ENCODE data around the gene PRR16. TPM values are rescaled to one million over a fixed set of nuclear protein-coding genes. Genes with fewer than 3 reads are reported as not detected.

PRR16 gene
- total RNA-seq, 1 experiment from 2014 or later = 5.0 TPM

GRCh38 chr5:120644516-120644915 lies 180.4 kb downstream of the PRR16 start:
- Histone ChIP-seq H3K27me3 (ENCODE audit: insufficient read depth, low read depth) (no peaks in the 10 kb centered on the region), H3K9me3 (ENCODE audit: insufficient read depth, low read depth) (no peaks in the 10 kb centered on the region), H4K20me1 (ENCODE audit: insufficient read depth) (no peaks in the 10 kb centered on the region), H2AFZ (no peak overlapping the region), H3F3A (ENCODE audit: insufficient read depth, low read depth) (no peaks in the 10 kb centered on the region), H3K36me3 (ENCODE audit: low read depth) (no peaks in the 10 kb centered on the region), H3K9me2 (ENCODE audit: insufficient read depth) (no peaks in the 10 kb centered on the region), H3K79me2 (ENCODE audit: low read depth) (no peaks in the 10 kb centered on the region), H3K4me1 (replicated peaks; ENCODE audit: insufficient read depth) (no peaks in the 10 kb centered on the region), H3K4me3 (no peak overlapping the region), H3K27ac (no peak overlapping the region), H3K4me2 (no peak overlapping the region)
- TF ChIP-seq CTCF (conservative IDR thresholded peaks at IDR 0.05) = no peak
- no peak for TF ChIP-seq EZH2 (IDR thresholded peaks at IDR 0.05; ENCODE audit: low read depth)
- CTCF ChIA-PET = no interaction called here
- BruUV-seq (replicated peaks) = no TSS peak
- intact Hi-C loops (cut with micrococcal nuclease; ENCODE audit: unreplicated experiment) = loop anchor here (5.0 kb wide), 1 partner anchor 923 kb away; no protein-coding TSS in a partner anchor
- DNase-seq = no peak
- POLR2A ChIA-PET (ENCODE audit: unreplicated experiment) = no interaction called here

GRCh38 chr5:120655828-120656435 lies 191.8 kb downstream of the PRR16 start:
- Histone ChIP-seq H3K9me2 (ENCODE audit: insufficient read depth) (no peaks in the 10 kb centered on the region), H3K79me2 (ENCODE audit: low read depth) (no peaks in the 10 kb centered on the region), H2AFZ (no peak overlapping the region), H3F3A (ENCODE audit: insufficient read depth, low read depth) (no peaks in the 10 kb centered on the region), H3K4me3 (no peak overlapping the region), H4K20me1 (ENCODE audit: insufficient read depth) (no peaks in the 10 kb centered on the region), H3K9me3 (ENCODE audit: insufficient read depth, low read depth) (no peaks in the 10 kb centered on the region), H3K4me2 (no peak overlapping the region), H3K27ac (no peak overlapping the region), H3K27me3 (ENCODE audit: insufficient read depth, low read depth) (no peaks in the 10 kb centered on the region), H3K36me3 (ENCODE audit: low read depth) (no peaks in the 10 kb centered on the region), H3K4me1 (replicated peaks; ENCODE audit: insufficient read depth) (no peaks in the 10 kb centered on the region)
- intact Hi-C loops (cut with micrococcal nuclease; ENCODE audit: unreplicated experiment) = no loop called here
- no peak for TF ChIP-seq EZH2 (IDR thresholded peaks at IDR 0.05; ENCODE audit: low read depth)
- TF ChIP-seq CTCF (conservative IDR thresholded peaks at IDR 0.05) = peak; percentile 75
- BruUV-seq (replicated peaks) = no TSS peak
- DNase-seq = no peak
- CTCF ChIA-PET = interaction anchor here (0.5 to 1.0 kb wide), 5 partner anchors 28 to 1508 kb away, joined by 3 to 14 read pairs (median 8); no protein-coding TSS in a partner anchor
- POLR2A ChIA-PET (ENCODE audit: unreplicated experiment) = interaction anchor here (0.7 kb wide), 1 partner anchor 13 kb away, joined by 3 read pairs; no protein-coding TSS in a partner anchor

GRCh38 chr5:120657104-120657503 lies 193.0 kb downstream of the PRR16 start:
- ChIA-PET CTCF (interaction anchor here (0.6 kb wide), 1 partner anchor 1312 kb away, joined by 3 read pairs; no protein-coding TSS in a partner anchor), POLR2A (ENCODE audit: unreplicated experiment) (no interaction called here)
- intact Hi-C loops (cut with micrococcal nuclease; ENCODE audit: unreplicated experiment) = no loop called here
- no peak for DNase-seq
- H3K9me3 ChIP-seq (ENCODE audit: insufficient read depth, low read depth) = no peaks in the 10 kb centered on the region
- no peak overlapping the region for H3K4me2 ChIP-seq
- no peak for TF ChIP-seq CTCF (conservative IDR thresholded peaks at IDR 0.05)
- TF ChIP-seq EZH2 (IDR thresholded peaks at IDR 0.05; ENCODE audit: low read depth) = no peak
- no peak overlapping the region for H3K27ac ChIP-seq
- H2AFZ ChIP-seq = no peak overlapping the region
- H3K79me2 ChIP-seq (ENCODE audit: low read depth) = no peaks in the 10 kb centered on the region
- H3K9me2 ChIP-seq (ENCODE audit: insufficient read depth) = no peaks in the 10 kb centered on the region
- H3K4me1 ChIP-seq (replicated peaks; ENCODE audit: insufficient read depth) = no peaks in the 10 kb centered on the region
- H3K36me3 ChIP-seq (ENCODE audit: low read depth) = no peaks in the 10 kb centered on the region
- no peaks in the 10 kb centered on the region for H3F3A ChIP-seq (ENCODE audit: insufficient read depth, low read depth)
- H4K20me1 ChIP-seq (ENCODE audit: insufficient read depth) = no peaks in the 10 kb centered on the region
- no TSS peak for BruUV-seq (replicated peaks)
- no peaks in the 10 kb centered on the region for H3K27me3 ChIP-seq (ENCODE audit: insufficient read depth, low read depth)
- H3K4me3 ChIP-seq = no peak overlapping the region
